Endothelial cell (in vitro differentiated cells): ENCODE measurements around the gene C1QL1. TPM values are rescaled to one million over a fixed set of nuclear protein-coding genes. Genes with fewer than 3 reads are reported as not detected.

ENCODE experiments used
- DNase-seq: peaks from one replicate; pipeline ENCODE4 v3.0.0; 2021; ENCODE audit warnings: low spot score
- H3K27ac Mint-ChIP-seq: one replicate; pipeline ENCODE4 v1.8.0; 2021; ENCODE audit warnings: mixed read lengths, inconsistent platforms; ENCODE audit not compliant: unreplicated experiment
- H3K27me3 Mint-ChIP-seq: one replicate; pipeline ENCODE4 v1.8.0; 2021; ENCODE audit warnings: mild to moderate bottlenecking, moderate library complexity, mixed read lengths, inconsistent platforms; ENCODE audit not compliant: unreplicated experiment
- H3K36me3 Mint-ChIP-seq: one replicate; pipeline ENCODE4 v1.8.0; 2021; ENCODE audit warnings: mild to moderate bottlenecking, low read depth, mixed read lengths, inconsistent platforms; ENCODE audit not compliant: unreplicated experiment
- H3K4me1 Mint-ChIP-seq: one replicate; pipeline ENCODE4 v1.8.0; 2021; ENCODE audit warnings: mild to moderate bottlenecking, mixed read lengths, inconsistent platforms; ENCODE audit not compliant: unreplicated experiment
- H3K4me3 Mint-ChIP-seq: one replicate; pipeline ENCODE4 v1.8.0; 2021; ENCODE audit warnings: mild to moderate bottlenecking, mixed read lengths, inconsistent platforms; ENCODE audit not compliant: unreplicated experiment
- H3K9me3 Mint-ChIP-seq: one replicate; pipeline ENCODE4 v1.8.0; 2021; ENCODE audit warnings: mixed read lengths, inconsistent platforms; ENCODE audit not compliant: unreplicated experiment
- CTCF ChIP-seq: fragments of 200-600 bp; sonication (generic); IDR thresholded peaks from one replicate; pipeline ENCODE4 v1.5.0; 2021; ENCODE audit warnings: antibody characterized with exemption; ENCODE audit not compliant: unreplicated experiment
- microRNA-seq: library from miRNA; unstranded; fragments of <30 nt; microRNA quantifications from one replicate; pipeline ENCODE4, GENCODE V29; 2020; ENCODE audit not compliant: unreplicated experiment
- total RNA-seq: library from RNA; stranded (reverse); fragmentation: NEBNext Ultra II Directional; extraction: Animal tissue kit (Norgen Biotek cat#: 25700); gene quantifications from one replicate; pipeline ENCODE4 v1.2.1, GENCODE V29; 2021; ENCODE audit not compliant: unreplicated experiment

Gene C1QL1
- total RNA-seq, 1 donor from 2014 or later = not detected

- no peak overlapping the region for H3K4me3 Mint-ChIP-seq
- peaks cover 10% of the 10 kb centered on the region for H3K27me3 Mint-ChIP-seq
- peak overlapping the region; percentile 13 for H3K27ac Mint-ChIP-seq
- no peaks in the 10 kb centered on the region for H3K9me3 Mint-ChIP-seq
- H3K36me3 Mint-ChIP-seq = peaks cover 4% of the 10 kb centered on the region
- H3K4me1 Mint-ChIP-seq = peaks cover 18% of the 10 kb centered on the region
- no peak for DNase-seq
- no peak for TF ChIP-seq CTCF
These were observed 55.1 kb downstream of the C1QL1 start for GRCh38 chr17:44912763-44913544.

- peaks cover 10% of the 10 kb centered on the region for H3K27me3 Mint-ChIP-seq
- peaks cover 25% of the 10 kb centered on the region for H3K4me1 Mint-ChIP-seq
- H3K4me3 Mint-ChIP-seq = no peak overlapping the region
- peaks cover 4% of the 10 kb centered on the region for H3K36me3 Mint-ChIP-seq
- TF ChIP-seq CTCF = no peak
- H3K9me3 Mint-ChIP-seq = no peaks in the 10 kb centered on the region
- DNase-seq = peak; percentile 61
- no peak overlapping the region for H3K27ac Mint-ChIP-seq
These were observed 56.7 kb downstream of the C1QL1 start for GRCh38 chr17:44911133-44912001.

- no peaks in the 10 kb centered on the region for H3K9me3 Mint-ChIP-seq
- no peak for TF ChIP-seq CTCF
- no peak overlapping the region for H3K4me3 Mint-ChIP-seq
- H3K36me3 Mint-ChIP-seq = peaks cover 4% of the 10 kb centered on the region
- H3K27ac Mint-ChIP-seq = no peak overlapping the region
- peaks cover 34% of the 10 kb centered on the region for H3K4me1 Mint-ChIP-seq
- peaks cover 8% of the 10 kb centered on the region for H3K27me3 Mint-ChIP-seq
- no peak for DNase-seq
These were observed 57.6 kb downstream of the C1QL1 start for GRCh38 chr17:44910231-44911106.

Small RNA genes lying within 50 kb of the gene (microRNA-seq; reads per million reads assigned to microRNA genes)
- gene MIR6783 = 3.0 reads per million, percentile 38 among the genes with 10 or more reads in this experiment

Other genes with a start within 250 kb of the C1QL1 start
- 0.62 TPM for gene ADAM11, start 209.3 kb downstream of the C1QL1 start, total RNA-seq
- gene GJC1, start 138.0 kb downstream of the C1QL1 start, total RNA-seq = 36.5 TPM
- not detected for gene HIGD1B, start 120.4 kb downstream of the C1QL1 start, total RNA-seq
- 154 TPM for gene EFTUD2, start 68.9 kb downstream of the C1QL1 start, total RNA-seq
- gene GFAP, start 52.8 kb downstream of the C1QL1 start, total RNA-seq = not detected
- gene KIF18B, start 20.5 kb downstream of the C1QL1 start, total RNA-seq = 7.1 TPM
- gene DCAKD, start 83.3 kb upstream of the C1QL1 start, total RNA-seq = 29.2 TPM
- gene NMT1, start 93.0 kb upstream of the C1QL1 start, total RNA-seq = 85.8 TPM
- gene PLCD3, start 164.2 kb upstream of the C1QL1 start, total RNA-seq = 9.7 TPM
- 9.4 TPM for gene ACBD4, start 167.4 kb upstream of the C1QL1 start, total RNA-seq
- 22.6 TPM for gene HEXIM1, start 180.2 kb upstream of the C1QL1 start, total RNA-seq
- gene HEXIM2, start 193.6 kb upstream of the C1QL1 start, total RNA-seq = 13.0 TPM